Thyroid gland (tissue), 4 donors: ENCODE data around the gene NPC1.

Experiments used
- CTCF ChIP-seq, 6 experiments: fragments of 200-600 bp in 3 of 6; fragments of 450-650 bp in 3 of 6; sonication (generic) in 3 of 6; IDR thresholded peaks; one replicate each; pipeline ENCODE4 v1.5.1; 2016 to 2019; ENCODE audit warnings: antibody characterized with exemption in 6 of 6, mild to moderate bottlenecking in 2 of 6, inconsistent platforms in 1 of 6, moderate library complexity in 1 of 6
- POLR2A ChIP-seq, 2 donors: fragments of 450-650 bp; IDR thresholded peaks; one replicate each; pipeline ENCODE4 v1.6.1; 2017; ENCODE audit warnings: antibody characterized with exemption in 2 of 2, mild to moderate bottlenecking in 2 of 2, moderate library complexity in 1 of 2

GRCh38 chr18:23618862-23619387, 32.6 kb upstream of the NPC1 start:
- TF ChIP-seq POLR2A (IDR thresholded peaks at IDR 0.05) (no peak), CTCF (IDR thresholded peaks at IDR 0.05) (no peak)
